GM18909 (cell line): ENCODE data around the gene ILDR1.

ENCODE experiments used
- ATAC-seq: cut with Tn5 transposase; IDR thresholded peaks from one replicate; pipeline ENCODE4 v1.9.1; 2021; ENCODE audit warnings: mild to moderate bottlenecking; ENCODE audit not compliant: unreplicated experiment, poor library complexity

ILDR1 gene

GRCh38 chr3:121995161-121996137 lies 26.6 kb downstream of the ILDR1 start:
- ATAC-seq = peak; percentile 49

- no peak for ATAC-seq
These were observed 27.5 kb downstream of the ILDR1 start for GRCh38 chr3:121994551-121994950.

- peak; percentile 60 for ATAC-seq
These were observed 29.2 kb downstream of the ILDR1 start for GRCh38 chr3:121992601-121993560.

- ATAC-seq = no peak
These were observed 32.1 kb downstream of the ILDR1 start for GRCh38 chr3:121989943-121990342.

GRCh38 chr3:121988146-121988545 lies 33.9 kb downstream of the ILDR1 start:
- no peak for ATAC-seq

- no peak for ATAC-seq
These were observed 36.2 kb downstream of the ILDR1 start for GRCh38 chr3:121985846-121986245.

GRCh38 chr3:121981473-121981872 lies 40.6 kb downstream of the ILDR1 start:
- ATAC-seq = no peak

- peak; percentile 18 for ATAC-seq
These were observed 41.6 kb downstream of the ILDR1 start for GRCh38 chr3:121980450-121980796.

- peak; percentile 66 for ATAC-seq
These were observed 42.2 kb downstream of the ILDR1 start for GRCh38 chr3:121979734-121980449.

- peak; percentile 14 for ATAC-seq
These were observed 42.8 kb downstream of the ILDR1 start for GRCh38 chr3:121979246-121979645.

- ATAC-seq = no peak
These were observed 45.3 kb downstream of the ILDR1 start for GRCh38 chr3:121976727-121977126.

GRCh38 chr3:121975702-121976302 lies 46.2 kb downstream of the ILDR1 start:
- ATAC-seq = no peak

GRCh38 chr3:121974601-121975111 lies 47.4 kb downstream of the ILDR1 start:
- no peak for ATAC-seq

GRCh38 chr3:121970047-121970446 lies 52.0 kb downstream of the ILDR1 start:
- ATAC-seq = no peak

- ATAC-seq = no peak
These were observed 52.4 kb downstream of the ILDR1 start for GRCh38 chr3:121969631-121970030.

- ATAC-seq = no peak
These were observed 58.4 kb downstream of the ILDR1 start for GRCh38 chr3:121963608-121964007.

- no peak for ATAC-seq
These were observed 59.6 kb downstream of the ILDR1 start for GRCh38 chr3:121962443-121962842.

GRCh38 chr3:121961283-121961682 lies 60.8 kb downstream of the ILDR1 start:
- no peak for ATAC-seq

- ATAC-seq = no peak
These were observed 63.2 kb downstream of the ILDR1 start for GRCh38 chr3:121958801-121959200.
